Testis (tissue), 2 donors: Measurements from ENCODE around the gene PRKAG2.

Experiments used
- CTCF ChIP-seq, 3 experiments: fragments of 450-650 bp in 2 of 3; fragments of 200-600 bp in 1 of 3; sonication (generic) in 1 of 3; IDR thresholded peaks; one replicate each; pipeline ENCODE4 v1.5.1; 2016 to 2019; ENCODE audit warnings: antibody characterized with exemption in 3 of 3, mild to moderate bottlenecking in 2 of 3, moderate library complexity in 1 of 3
- POLR2A ChIP-seq: fragments of 450-650 bp; IDR thresholded peaks from one replicate; pipeline ENCODE4 v1.6.1; 2017; ENCODE audit warnings: antibody characterized with exemption, mild to moderate bottlenecking, moderate library complexity

GRCh38 chr7:151648429-151648828 is 228.5 kb downstream of the PRKAG2 start:
- TF ChIP-seq POLR2A = no peak
- TF ChIP-seq CTCF (IDR thresholded peaks at IDR 0.05) = no peak
